ENCODE data around the gene MAMDC2. TPM values are rescaled to one million over a fixed set of nuclear protein-coding genes. Genes with fewer than 3 reads are reported as not detected.

MAMDC2 gene
- 10 to 100 TPM; 12.3 to 19.6 TPM for total RNA-seq
- long read RNA-seq, transcript MAMDC2-201 (14 exons, 3,616 nt): major isoform, 7 of 10 reads
- long read RNA-seq, partial matches to known transcripts: 2 of 10 reads
- long read RNA-seq, other reads (novel, unspliced or antisense): 1 of 10 reads

- intact Hi-C loops (cut with DNase I): loop anchor here in 1 of 2 donors (5.0 to 10.0 kb wide), 2 partner anchors 51 to 67 kb away; no protein-coding TSS in a partner anchor
- peak; percentile 71 to 84 for ATAC-seq
- peak; percentile 58 for DNase-seq
These were observed at the start of gene MAMDC2 for GRCh38 chr9:70043689-70044489. Gene MAMDC2 (plus strand): TSS chr9:70043848. CDS start chr9:70044198, 350 bp downstream.

GRCh38 chr9:69995846-69996245, 47.8 kb upstream of the MAMDC2 start:
- intact Hi-C loops (cut with DNase I): no loop called here
- no peak for ATAC-seq
- no peak for DNase-seq

- no peak for DNase-seq
- ATAC-seq: peak; percentile 80 to 88
- intact Hi-C loops (cut with DNase I): no loop called here
These were observed 46.7 kb upstream of the MAMDC2 start for GRCh38 chr9:69996967-69997366.

GRCh38 chr9:69997524-69997923, 46.1 kb upstream of the MAMDC2 start:
- ATAC-seq: no peak
- no peak for DNase-seq
- intact Hi-C loops (cut with DNase I): no loop called here

- DNase-seq (no peak), ATAC-seq (no peak)
- intact Hi-C loops (cut with DNase I): no loop called here
These were observed 44.3 kb upstream of the MAMDC2 start for GRCh38 chr9:69999315-69999714.

GRCh38 chr9:70000469-70000868, 43.2 kb upstream of the MAMDC2 start:
- DNase-seq: no peak
- intact Hi-C loops (cut with DNase I): no loop called here
- no peak for ATAC-seq

- DNase-seq (no peak), ATAC-seq (no peak)
- intact Hi-C loops (cut with DNase I): no loop called here
These were observed 39.5 kb upstream of the MAMDC2 start for GRCh38 chr9:70003901-70004714.

GRCh38 chr9:70006306-70006705, 37.3 kb upstream of the MAMDC2 start:
- intact Hi-C loops (cut with DNase I): no loop called here
- no peak for DNase-seq
- no peak for ATAC-seq

- DNase-seq: no peak
- ATAC-seq: no peak
- intact Hi-C loops (cut with DNase I): no loop called here
These were observed 35.8 kb upstream of the MAMDC2 start for GRCh38 chr9:70007831-70008230.

GRCh38 chr9:70010015-70010414, 33.6 kb upstream of the MAMDC2 start:
- peak in 1 of 2 donors; percentile 28 for ATAC-seq
- intact Hi-C loops (cut with DNase I): no loop called here

GRCh38 chr9:70011366-70011765, 32.3 kb upstream of the MAMDC2 start:
- DNase-seq (no peak), ATAC-seq (no peak)
- intact Hi-C loops (cut with DNase I): no loop called here

More at GRCh38 chr9:70010015-70010414, 33.6 kb upstream of the MAMDC2 start:
- no peak for DNase-seq

- ATAC-seq: no peak
- DNase-seq: no peak
- intact Hi-C loops (cut with DNase I): no loop called here
These were observed 31.1 kb upstream of the MAMDC2 start for GRCh38 chr9:70012569-70012968.

- no peak for DNase-seq
- intact Hi-C loops (cut with DNase I): no loop called here
- ATAC-seq: peak in 1 of 2 donors; percentile 50
These were observed 30.0 kb upstream of the MAMDC2 start for GRCh38 chr9:70013598-70014196.

GRCh38 chr9:70015099-70015498, 28.5 kb upstream of the MAMDC2 start:
- no peak for DNase-seq
- intact Hi-C loops (cut with DNase I): no loop called here
- ATAC-seq: no peak

- DNase-seq (no peak), ATAC-seq (peak in 1 of 2 donors; percentile 64)
- intact Hi-C loops (cut with DNase I): no loop called here
These were observed 23.4 kb upstream of the MAMDC2 start for GRCh38 chr9:70020217-70020616.

GRCh38 chr9:70020991-70021571, 22.6 kb upstream of the MAMDC2 start:
- DNase-seq (peak; percentile 58), ATAC-seq (peak; percentile 12 to 75)
- intact Hi-C loops (cut with DNase I): no loop called here

GRCh38 chr9:70028287-70028686, 15.4 kb upstream of the MAMDC2 start:
- intact Hi-C loops (cut with DNase I): no loop called here
- ATAC-seq: no peak
- DNase-seq: no peak

- intact Hi-C loops (cut with DNase I): no loop called here
- ATAC-seq (no peak), DNase-seq (no peak)
These were observed 13.5 kb upstream of the MAMDC2 start for GRCh38 chr9:70030156-70030555.

GRCh38 chr9:70031141-70031545, 12.5 kb upstream of the MAMDC2 start:
- intact Hi-C loops (cut with DNase I): no loop called here
- no peak for DNase-seq
- ATAC-seq: no peak
